Activated naive CD4-positive, alpha-beta T cell treated with anti-CD3 and anti-CD28 coated beads for 36 hours (primary cell): ENCODE results near the gene GKN1. TPM values are rescaled to one million over a fixed set of nuclear protein-coding genes. Genes with fewer than 3 reads are reported as not detected.
A peak's percentile ranks its signal among the peaks of the same experiment; 100 is the strongest.

Experiments
- CTCF ChIA-PET: fragments of 350-600 bp; sonication (Branson Sonifier 250); formaldehyde crosslinking; loops from one replicate; lab custom pipeline; 2021; ENCODE audit warnings: antibody characterized with exemption; lab: Charles Lee
- DNase-seq: peaks from one replicate; pipeline ENCODE4 v3.0.0-alpha.2; 2020
- H3K27ac Mint-ChIP-seq: one replicate; pipeline ENCODE4 v1.8.0; 2021; ENCODE audit warnings: mild to moderate bottlenecking, mixed read lengths
- H3K27me3 Mint-ChIP-seq: one replicate; pipeline ENCODE4 v1.8.0; 2021; ENCODE audit warnings: low read depth, mixed read lengths
- H3K36me3 Mint-ChIP-seq: one replicate; pipeline ENCODE4 v1.8.0; 2021; ENCODE audit warnings: low read depth, mixed read lengths
- H3K4me1 Mint-ChIP-seq: one replicate; pipeline ENCODE4 v1.8.0; 2021; ENCODE audit warnings: low read depth, mixed read lengths
- H3K4me3 Mint-ChIP-seq: one replicate; pipeline ENCODE4 v1.8.0; 2021; ENCODE audit warnings: mild to moderate bottlenecking, moderate library complexity, mixed read lengths
- H3K9me3 Mint-ChIP-seq: one replicate; pipeline ENCODE4 v1.8.0; 2021; ENCODE audit warnings: mixed read lengths
- intact Hi-C: fragments of 100-400 bp; cut with micrococcal nuclease; formaldehyde crosslinking; loops from one replicate; pipeline ENCODE4 v1.15.1; 2023
- total RNA-seq, 2 experiments: library from RNA; stranded (reverse); gene quantifications; one replicate each; pipeline ENCODE4 v1.2.3, GENCODE V29; 2021

GKN1 gene
- total RNA-seq, 2 experiments from 2014 or later: not detected

GRCh38 chr2:69013142-69013839 is 38.9 kb downstream of the GKN1 start, which contains the start of gene ANTXR1:
TSS of gene ANTXR1 (plus strand) at chr2:69013179. CDS start at chr2:69013500, 321 bp downstream.
- Mint-ChIP-seq H3K4me3 (peak within 1 kb of the TSS; percentile 68), H3K36me3 (no peaks in the 10 kb centered on the region), H3K9me3 (no peaks in the 10 kb centered on the region), H3K4me1 (peaks cover 10% of the 10 kb centered on the region), H3K27me3 (peaks cover 33% of the 10 kb centered on the region), H3K27ac (no peak within 1 kb of the TSS)
- CTCF ChIA-PET: interaction anchor here (0.6 to 1.0 kb wide), 5 partner anchors 35 to 192 kb away, joined by 3 to 4 read pairs (median 3); no protein-coding TSS in a partner anchor
- DNase-seq: peak; percentile 17
- intact Hi-C loops: loop anchor here (1.0 to 5.0 kb wide), 2 partner anchors 71 to 294 kb away; no protein-coding TSS in a partner anchor

- Mint-ChIP-seq H3K4me1 (peaks cover 10% of the 10 kb centered on the region), H3K4me3 (peak overlapping the region; percentile 68), H3K36me3 (no peaks in the 10 kb centered on the region), H3K27me3 (peaks cover 39% of the 10 kb centered on the region), H3K27ac (no peak overlapping the region), H3K9me3 (no peaks in the 10 kb centered on the region)
- intact Hi-C loops: loop anchor here (1.0 to 5.0 kb wide), 3 partner anchors 40 to 293 kb away; no protein-coding TSS in a partner anchor
- DNase-seq: peak; percentile 45
- CTCF ChIA-PET: interaction anchor here (0.9 to 1.1 kb wide), 3 partner anchors 44 to 292 kb away, joined by 3 to 6 read pairs (median 4); no protein-coding TSS in a partner anchor
These were observed 39.7 kb downstream of the GKN1 start for GRCh38 chr2:69013840-69014821.

- Mint-ChIP-seq H3K4me3 (no peak overlapping the region), H3K36me3 (no peaks in the 10 kb centered on the region), H3K27me3 (peaks cover 31% of the 10 kb centered on the region), H3K9me3 (no peaks in the 10 kb centered on the region), H3K4me1 (peaks cover 10% of the 10 kb centered on the region), H3K27ac (no peak overlapping the region)
- CTCF ChIA-PET: interaction anchor here (0.6 kb wide), 1 partner anchor 39 kb away, joined by 4 read pairs; no protein-coding TSS in a partner anchor
- no peak for DNase-seq
- intact Hi-C loops: no loop called here
These were observed 42.6 kb downstream of the GKN1 start for GRCh38 chr2:69017080-69017479.

GRCh38 chr2:69017835-69018234 is 43.4 kb downstream of the GKN1 start:
- H3K4me1 Mint-ChIP-seq: peaks cover 8% of the 10 kb centered on the region
- no peak overlapping the region for H3K4me3 Mint-ChIP-seq
- H3K27me3 Mint-ChIP-seq: peaks cover 26% of the 10 kb centered on the region
- H3K36me3 Mint-ChIP-seq: no peaks in the 10 kb centered on the region
- intact Hi-C loops: no loop called here
- H3K27ac Mint-ChIP-seq: no peak overlapping the region
- CTCF ChIA-PET: no interaction called here
- H3K9me3 Mint-ChIP-seq: no peaks in the 10 kb centered on the region
- DNase-seq: no peak

GRCh38 chr2:69018678-69019095 is 44.3 kb downstream of the GKN1 start:
- Mint-ChIP-seq H3K36me3 (no peaks in the 10 kb centered on the region), H3K27ac (no peak overlapping the region), H3K9me3 (no peaks in the 10 kb centered on the region), H3K4me1 (peaks cover 8% of the 10 kb centered on the region), H3K27me3 (peaks cover 24% of the 10 kb centered on the region), H3K4me3 (no peak overlapping the region)
- intact Hi-C loops: no loop called here
- DNase-seq: no peak
- CTCF ChIA-PET: interaction anchor here (0.6 to 1.0 kb wide), 2 partner anchors 365 to 628 kb away, joined by 3 read pairs; no protein-coding TSS in a partner anchor

- intact Hi-C loops: no loop called here
- Mint-ChIP-seq H3K27ac (no peak overlapping the region), H3K36me3 (no peaks in the 10 kb centered on the region), H3K4me3 (no peak overlapping the region), H3K27me3 (peaks cover 13% of the 10 kb centered on the region), H3K4me1 (no peaks in the 10 kb centered on the region), H3K9me3 (no peaks in the 10 kb centered on the region)
- CTCF ChIA-PET: no interaction called here
- no peak for DNase-seq
These were observed 46.3 kb downstream of the GKN1 start for GRCh38 chr2:69020496-69021426.

GRCh38 chr2:69021727-69022126 is 47.3 kb downstream of the GKN1 start:
- Mint-ChIP-seq H3K4me3 (no peak overlapping the region), H3K36me3 (no peaks in the 10 kb centered on the region), H3K27ac (no peak overlapping the region), H3K27me3 (peaks cover 10% of the 10 kb centered on the region), H3K9me3 (no peaks in the 10 kb centered on the region), H3K4me1 (no peaks in the 10 kb centered on the region)
- intact Hi-C loops: no loop called here
- CTCF ChIA-PET: interaction anchor here (3.8 kb wide), 1 partner anchor 285 kb away, joined by 15 read pairs; no protein-coding TSS in a partner anchor
- no peak for DNase-seq

- DNase-seq: no peak
- intact Hi-C loops: no loop called here
- Mint-ChIP-seq H3K36me3 (no peaks in the 10 kb centered on the region), H3K9me3 (no peaks in the 10 kb centered on the region), H3K27ac (no peak overlapping the region), H3K27me3 (peaks cover 13% of the 10 kb centered on the region), H3K4me3 (no peak overlapping the region), H3K4me1 (no peaks in the 10 kb centered on the region)
- CTCF ChIA-PET: interaction anchor here (3.8 kb wide), 1 partner anchor 284 kb away, joined by 15 read pairs; no protein-coding TSS in a partner anchor
These were observed 48.1 kb downstream of the GKN1 start for GRCh38 chr2:69022548-69022947.

- H3K27me3 Mint-ChIP-seq: peaks cover 13% of the 10 kb centered on the region
- no peaks in the 10 kb centered on the region for H3K36me3 Mint-ChIP-seq
- no peaks in the 10 kb centered on the region for H3K9me3 Mint-ChIP-seq
- intact Hi-C loops: no loop called here
- CTCF ChIA-PET: interaction anchor here (3.8 kb wide), 1 partner anchor 283 kb away, joined by 15 read pairs; no protein-coding TSS in a partner anchor
- DNase-seq: no peak
- no peak overlapping the region for H3K27ac Mint-ChIP-seq
- H3K4me1 Mint-ChIP-seq: no peaks in the 10 kb centered on the region
- H3K4me3 Mint-ChIP-seq: no peak overlapping the region
These were observed 48.8 kb downstream of the GKN1 start for GRCh38 chr2:69023236-69023635.

- H3K4me1 Mint-ChIP-seq: no peaks in the 10 kb centered on the region
- H3K4me3 Mint-ChIP-seq: no peak overlapping the region
- H3K9me3 Mint-ChIP-seq: no peaks in the 10 kb centered on the region
- H3K36me3 Mint-ChIP-seq: no peaks in the 10 kb centered on the region
- H3K27ac Mint-ChIP-seq: no peak overlapping the region
- CTCF ChIA-PET: interaction anchor here (0.7 to 1.4 kb wide), 4 partner anchors 40 to 282 kb away, joined by 3 to 10 read pairs (median 4); no protein-coding TSS in a partner anchor
- DNase-seq: peak; percentile 60
- H3K27me3 Mint-ChIP-seq: peaks cover 6% of the 10 kb centered on the region
- intact Hi-C loops: loop anchor here (1.0 to 5.0 kb wide), 3 partner anchors 261 to 688 kb away; no protein-coding TSS in a partner anchor
These were observed 51.6 kb downstream of the GKN1 start for GRCh38 chr2:69026026-69026425.
